LNCAP (cell line): ENCODE data around the gene HPS4.

Experiments
- CTCF ChIP-seq: fragments of 450-650 bp; IDR thresholded peaks from 2 replicates; pipeline ENCODE4 v1.5.1; 2017; ENCODE audit warnings: mild to moderate bottlenecking

The HPS4 gene

GRCh38 chr22:26445577-26446275 lies 37.9 kb downstream of the HPS4 start:
- TF ChIP-seq CTCF: no peak

- TF ChIP-seq CTCF: no peak
These were observed 38.8 kb downstream of the HPS4 start for GRCh38 chr22:26444777-26445176.

GRCh38 chr22:26443901-26444690 lies 39.5 kb downstream of the HPS4 start:
- TF ChIP-seq CTCF: no peak

- no peak for TF ChIP-seq CTCF
These were observed 41.4 kb downstream of the HPS4 start for GRCh38 chr22:26442086-26442756.

- no peak for TF ChIP-seq CTCF
These were observed 44.0 kb downstream of the HPS4 start for GRCh38 chr22:26439559-26439958.

- no peak for TF ChIP-seq CTCF
These were observed 45.7 kb downstream of the HPS4 start for GRCh38 chr22:26437694-26438392.

- no peak for TF ChIP-seq CTCF
These were observed 46.6 kb downstream of the HPS4 start for GRCh38 chr22:26436903-26437515.
